ENCODE data around the gene HLA-E.
"Not testable (repeated sequence)": the region's sequence is repeated elsewhere in the genome, so short reads cannot be mapped to it uniquely, and the experiment has no call there.

Gene HLA-E

DNA sequence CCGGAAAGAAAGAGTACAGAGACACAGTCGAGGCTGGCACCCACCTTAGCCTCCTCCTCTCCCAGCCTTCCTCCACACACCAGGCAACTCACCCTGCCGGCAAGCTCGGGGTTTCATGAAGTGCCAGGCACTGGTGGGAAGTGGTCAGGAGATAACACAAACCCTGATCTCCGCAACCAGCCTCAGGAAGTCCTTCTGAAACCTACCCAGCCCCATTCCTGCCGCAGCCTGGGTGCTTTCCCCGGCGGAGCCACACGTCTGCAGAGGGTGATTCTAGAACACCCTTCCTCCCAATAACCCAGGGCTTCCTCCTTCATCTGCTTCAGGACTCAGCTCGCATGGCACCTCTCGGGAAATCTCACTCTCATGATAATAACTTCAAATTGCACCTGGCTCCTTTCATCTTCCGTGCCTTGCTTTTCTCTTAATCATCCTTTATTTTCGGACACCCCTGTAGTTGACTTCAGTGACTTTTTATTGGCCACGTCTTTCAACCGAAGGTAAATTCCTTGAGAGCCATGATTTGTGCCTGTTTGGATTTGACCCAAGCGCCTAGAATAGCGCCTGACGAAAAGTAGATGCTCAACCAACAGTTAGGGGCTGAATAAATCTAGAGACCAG lies 8.7 kb upstream of the HLA-E start:
- DNase-seq (ENCODE audit: low read depth in 2 of 2) = no peak

DNA sequence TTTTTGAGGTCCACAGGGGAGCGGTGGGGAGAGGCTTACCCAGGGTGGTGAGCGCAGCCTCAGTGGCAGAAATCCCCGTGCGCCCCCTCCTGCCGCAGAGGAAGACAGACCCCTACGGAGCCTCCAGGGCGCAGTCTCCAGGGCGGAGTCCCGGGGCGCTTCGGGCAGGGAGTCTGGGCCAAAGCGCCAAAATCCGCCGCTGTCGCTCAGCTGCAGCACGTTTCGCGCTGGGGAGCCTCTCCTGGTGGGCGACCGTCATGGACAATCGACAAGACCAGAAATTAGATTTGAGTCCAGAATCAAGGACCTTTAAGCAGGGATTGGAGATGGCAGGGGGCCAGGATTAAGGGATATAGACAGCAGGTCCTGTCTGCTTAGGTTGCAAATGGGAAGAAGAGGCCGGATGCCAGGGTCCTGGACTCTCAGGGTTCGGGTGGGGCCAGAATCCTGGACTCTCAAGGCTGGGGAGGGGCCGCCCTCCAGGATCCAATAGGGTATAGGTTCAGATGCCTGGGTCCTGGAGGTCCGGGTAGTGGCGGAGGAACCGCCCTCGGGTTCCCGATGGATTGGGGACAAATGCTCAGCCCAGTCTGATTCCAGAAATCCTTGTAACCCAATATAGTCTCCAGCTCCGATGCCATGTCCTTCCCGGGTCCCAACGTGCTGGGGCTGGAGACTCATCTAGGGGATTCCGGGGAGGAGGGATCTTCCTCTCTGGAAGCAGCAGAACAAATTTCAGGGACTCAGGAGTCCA lies 7.9 kb upstream of the HLA-E start:
- DNase-seq (ENCODE audit: low read depth in 2 of 2) = no peak

DNA sequence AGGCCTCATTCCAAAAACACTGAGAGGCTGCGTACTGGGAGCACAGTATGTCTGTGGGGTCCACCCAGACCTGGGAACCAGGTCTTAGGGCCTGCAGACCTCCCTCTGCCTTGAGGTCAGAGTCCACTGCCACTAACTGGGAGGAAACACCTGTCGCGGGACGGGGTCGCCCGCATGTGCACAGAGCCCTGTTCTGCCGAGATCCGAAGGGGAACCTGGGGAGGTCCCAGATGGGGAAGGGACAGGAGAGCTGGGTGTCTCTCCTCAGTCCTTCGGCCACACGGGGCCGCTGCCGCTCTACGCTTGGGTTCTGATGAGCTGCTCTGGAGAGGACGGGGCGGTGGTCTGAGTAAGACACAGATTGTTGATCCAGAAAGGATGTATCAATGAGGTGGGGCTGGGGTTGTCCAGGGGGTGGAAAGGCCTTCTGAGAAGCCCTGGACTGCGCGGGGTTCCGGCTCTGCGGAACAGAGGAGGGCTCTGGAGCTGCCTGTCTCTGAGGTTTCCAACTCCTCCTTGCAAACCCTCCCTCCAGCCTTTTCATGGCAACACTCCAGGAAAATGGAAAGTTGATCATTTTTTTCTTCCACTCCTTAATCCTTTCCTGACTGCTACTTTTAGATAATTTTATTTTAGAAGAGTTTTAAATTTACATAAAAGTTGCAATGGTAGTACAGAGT lies 7.2 kb upstream of the HLA-E start:
- DNase-seq (ENCODE audit: low read depth in 2 of 2) = peak; percentile 73 to 77

DNA sequence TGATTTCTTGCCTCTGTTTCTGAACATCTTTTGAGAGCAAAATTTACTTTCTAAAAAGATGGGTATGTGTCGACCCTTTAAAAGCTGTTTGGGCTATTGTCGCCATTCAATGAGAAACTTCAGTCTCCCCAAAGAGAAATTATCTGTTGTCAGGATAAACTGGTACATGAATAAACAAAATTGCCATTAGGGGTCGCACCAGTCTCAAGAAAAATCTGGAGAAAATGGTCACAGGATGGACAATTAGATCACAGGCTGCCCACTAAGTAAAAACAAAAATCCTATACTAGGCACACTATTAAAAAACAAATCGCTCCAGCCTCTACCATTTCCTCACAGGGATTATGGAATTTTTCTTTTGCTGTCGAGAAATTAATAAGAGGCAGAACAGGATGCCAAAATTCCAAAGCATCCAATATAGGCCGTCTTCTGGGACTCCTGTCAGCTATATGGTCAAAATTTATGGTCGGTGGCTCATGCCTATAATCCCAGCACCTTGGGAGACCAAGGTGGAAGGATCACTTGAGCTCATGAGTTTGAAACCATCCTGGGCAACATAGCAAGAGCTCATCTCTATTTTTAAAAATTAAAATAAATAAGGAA lies 5.5 kb upstream of the HLA-E start:
- no peak for DNase-seq (ENCODE audit: low read depth in 2 of 2)

DNA sequence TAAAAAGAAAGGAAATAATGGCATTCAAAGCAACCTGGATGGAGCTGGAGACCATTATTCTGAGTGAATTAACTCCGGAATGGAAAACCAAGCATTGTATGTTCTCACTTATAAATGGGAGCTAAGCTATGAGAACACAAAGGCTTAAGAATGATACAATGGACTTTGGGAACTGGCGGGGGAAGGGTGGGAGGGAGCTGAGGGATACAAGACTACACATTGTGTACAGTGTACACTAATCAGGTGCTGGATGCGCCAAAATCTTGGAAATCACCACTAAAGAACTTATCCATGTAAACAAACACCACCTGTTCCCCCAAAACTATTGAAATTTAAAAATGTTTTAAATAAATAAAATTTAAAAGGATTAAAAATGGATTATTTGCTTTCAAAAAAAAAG lies 4.1 kb upstream of the HLA-E start:
- DNase-seq (ENCODE audit: low read depth in 2 of 2) = no peak

DNA sequence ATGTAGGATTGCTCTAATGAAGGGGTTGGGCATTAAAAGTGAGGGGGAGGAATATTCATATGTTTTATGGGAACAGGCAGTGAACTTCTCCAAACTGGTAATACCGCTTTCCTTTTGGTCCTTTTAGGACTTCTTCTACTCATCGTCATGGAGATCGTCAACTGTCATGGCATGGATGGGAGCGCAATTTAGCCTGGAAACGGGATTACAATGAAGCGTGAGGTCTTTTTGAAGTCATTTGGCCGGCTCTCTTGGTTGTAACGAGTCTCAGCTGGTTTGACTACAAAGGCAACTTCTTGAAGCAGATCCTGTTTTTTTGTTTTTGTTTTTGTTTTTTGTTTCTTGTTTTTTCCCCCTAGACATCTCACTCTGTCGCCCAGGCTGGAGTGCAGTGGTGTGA lies 1.4 kb upstream of the HLA-E start:
- DNase-seq (ENCODE audit: low read depth in 2 of 2) = no peak

DNA sequence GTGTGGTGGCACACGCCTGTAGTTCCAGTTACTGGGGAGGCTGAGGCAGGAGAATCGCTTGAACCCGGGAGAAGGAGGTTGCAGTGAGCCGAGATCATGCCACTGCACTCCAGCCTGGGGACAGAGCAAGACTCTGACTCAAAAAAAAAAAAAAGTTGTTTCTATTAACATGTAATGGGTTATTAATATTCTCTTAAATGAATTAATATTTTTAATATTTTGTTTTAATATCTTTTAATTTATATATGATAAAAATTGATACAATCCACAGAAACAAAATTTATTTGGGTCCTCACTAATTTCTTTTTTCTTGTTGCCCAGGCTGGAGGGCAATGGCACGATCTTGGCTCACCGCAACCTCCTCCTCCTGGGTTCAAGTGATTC lies 620 bp upstream of the HLA-E start:
- not testable (repeated sequence) for DNase-seq (ENCODE audit: low read depth in 2 of 2)

DNA sequence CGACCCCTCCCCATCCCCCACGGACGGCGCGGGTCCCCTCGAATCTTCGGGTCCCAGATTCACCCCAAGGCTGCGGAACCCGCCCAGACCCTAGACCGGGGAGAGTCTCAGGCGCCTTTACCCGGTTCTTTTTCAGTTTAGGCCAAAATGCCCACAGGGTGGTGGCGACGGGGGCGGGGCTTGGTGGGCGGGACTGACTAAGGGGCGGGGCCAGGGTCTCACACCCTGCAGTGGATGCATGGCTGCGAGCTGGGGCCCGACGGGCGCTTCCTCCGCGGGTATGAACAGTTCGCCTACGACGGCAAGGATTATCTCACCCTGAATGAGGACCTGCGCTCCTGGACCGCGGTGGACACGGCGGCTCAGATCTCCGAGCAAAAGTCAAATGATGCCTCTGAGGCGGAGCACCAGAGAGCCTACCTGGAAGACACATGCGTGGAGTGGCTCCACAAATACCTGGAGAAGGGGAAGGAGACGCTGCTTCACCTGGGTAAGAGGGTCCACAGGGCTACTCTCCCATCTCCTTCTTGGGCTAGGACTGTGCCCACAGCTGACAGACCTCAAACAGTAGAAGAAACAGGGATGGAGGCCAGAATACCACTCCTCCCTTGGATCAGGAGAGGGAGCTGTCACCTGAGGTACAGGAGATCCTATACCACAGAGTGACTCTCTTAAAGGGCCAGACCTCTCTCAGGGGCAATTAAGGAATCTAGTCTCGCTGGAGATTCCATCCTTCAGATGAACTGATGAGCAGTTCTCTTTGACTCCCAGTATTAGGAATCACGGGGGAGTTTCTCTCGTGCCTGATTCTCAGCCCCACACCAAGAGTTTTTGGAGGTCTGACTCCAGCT lies 942 bp downstream of the HLA-E start:
- DNase-seq (ENCODE audit: low read depth in 2 of 2) = peak; percentile 73 to 82

DNA sequence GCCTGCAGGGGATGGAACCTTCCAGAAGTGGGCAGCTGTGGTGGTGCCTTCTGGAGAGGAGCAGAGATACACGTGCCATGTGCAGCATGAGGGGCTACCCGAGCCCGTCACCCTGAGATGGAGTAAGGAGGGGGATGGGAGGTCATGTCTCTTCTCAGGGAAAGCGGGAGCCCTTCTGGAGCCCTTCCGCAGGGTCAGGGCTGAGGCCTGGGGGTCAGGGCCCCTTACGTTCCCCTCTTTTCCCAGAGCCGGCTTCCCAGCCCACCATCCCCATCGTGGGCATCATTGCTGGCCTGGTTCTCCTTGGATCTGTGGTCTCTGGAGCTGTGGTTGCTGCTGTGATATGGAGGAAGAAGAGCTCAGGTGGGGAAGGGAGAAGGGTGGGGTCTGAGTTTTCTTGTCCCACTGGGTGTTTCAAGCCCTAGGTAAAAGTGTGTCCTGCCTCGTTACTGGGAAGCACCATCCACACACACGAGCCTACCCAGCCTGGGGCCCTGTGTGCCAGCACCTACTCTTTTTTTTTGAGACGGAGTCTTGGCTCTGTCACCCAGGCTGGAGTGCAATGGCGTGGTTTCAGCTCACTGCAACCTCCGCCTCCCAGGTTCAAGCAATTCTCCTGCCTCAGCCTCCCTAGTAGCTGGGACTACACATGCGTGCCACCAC lies 2.1 kb downstream of the HLA-E start:
- DNase-seq (ENCODE audit: low read depth in 2 of 2) = not testable (repeated sequence)

DNA sequence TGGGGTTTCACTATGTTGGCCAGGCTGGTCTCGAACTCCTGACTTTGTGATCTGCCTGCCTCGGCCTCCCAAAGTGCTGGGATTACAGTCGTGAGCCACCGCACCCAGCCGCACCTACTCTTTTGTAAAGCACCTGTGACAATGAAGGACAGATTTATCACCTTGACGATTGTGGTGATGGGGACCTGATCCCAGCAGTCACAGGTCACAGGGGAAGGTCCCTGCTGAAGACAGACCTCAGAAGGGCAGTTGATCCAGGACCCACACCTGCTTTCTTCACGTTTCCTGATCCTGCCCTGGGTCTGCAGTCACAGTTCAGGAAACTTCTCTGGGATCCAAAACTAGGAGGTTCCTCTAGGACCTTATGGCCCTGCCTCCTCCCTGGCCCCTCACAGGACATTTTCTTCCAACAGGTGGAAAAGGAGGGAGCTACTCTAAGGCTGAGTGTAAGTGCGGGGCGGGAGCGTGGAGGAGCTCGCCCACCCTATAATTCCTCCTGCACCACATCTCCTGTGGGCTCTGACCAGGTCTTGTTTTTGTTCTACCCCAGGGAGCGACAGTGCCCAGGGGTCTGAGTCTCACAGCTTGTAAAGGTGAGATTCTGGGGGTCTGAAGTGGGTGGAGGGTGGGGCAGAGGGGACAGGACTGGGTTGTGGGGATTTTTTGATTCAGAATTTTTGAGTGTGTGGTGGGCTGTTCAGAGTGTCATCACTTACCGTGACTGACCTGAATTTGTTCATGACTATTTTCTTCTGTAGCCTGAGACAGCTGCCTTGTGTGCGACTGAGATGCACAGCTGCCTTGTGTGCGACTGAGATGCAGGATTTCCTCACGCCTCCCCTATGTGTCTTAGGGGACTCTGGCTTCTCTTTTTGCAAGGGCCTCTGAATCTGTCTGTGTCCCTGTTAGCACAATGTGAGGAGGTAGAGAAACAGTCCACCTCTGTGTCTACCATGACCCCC lies 3.0 kb downstream of the HLA-E start:
- DNase-seq (ENCODE audit: low read depth in 2 of 2) = no peak

DNA sequence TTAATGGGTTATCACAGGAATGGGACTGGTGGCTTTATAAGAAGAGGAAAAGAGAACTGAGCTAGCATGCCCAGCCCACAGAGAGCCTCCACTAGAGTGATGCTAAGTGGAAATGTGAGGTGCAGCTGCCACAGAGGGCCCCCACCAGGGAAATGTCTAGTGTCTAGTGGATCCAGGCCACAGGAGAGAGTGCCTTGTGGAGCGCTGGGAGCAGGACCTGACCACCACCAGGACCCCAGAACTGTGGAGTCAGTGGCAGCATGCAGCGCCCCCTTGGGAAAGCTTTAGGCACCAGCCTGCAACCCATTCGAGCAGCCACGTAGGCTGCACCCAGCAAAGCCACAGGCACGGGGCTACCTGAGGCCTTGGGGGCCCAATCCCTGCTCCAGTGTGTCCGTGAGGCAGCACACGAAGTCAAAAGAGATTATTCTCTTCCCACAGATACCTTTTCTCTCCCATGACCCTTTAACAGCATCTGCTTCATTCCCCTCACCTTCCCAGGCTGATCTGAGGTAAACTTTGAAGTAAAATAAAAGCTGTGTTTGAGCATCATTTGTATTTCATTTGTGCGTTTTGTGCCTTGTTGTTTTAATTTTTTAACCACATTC lies 4.4 kb downstream of the HLA-E start:
- no peak for DNase-seq (ENCODE audit: low read depth in 2 of 2)

DNA sequence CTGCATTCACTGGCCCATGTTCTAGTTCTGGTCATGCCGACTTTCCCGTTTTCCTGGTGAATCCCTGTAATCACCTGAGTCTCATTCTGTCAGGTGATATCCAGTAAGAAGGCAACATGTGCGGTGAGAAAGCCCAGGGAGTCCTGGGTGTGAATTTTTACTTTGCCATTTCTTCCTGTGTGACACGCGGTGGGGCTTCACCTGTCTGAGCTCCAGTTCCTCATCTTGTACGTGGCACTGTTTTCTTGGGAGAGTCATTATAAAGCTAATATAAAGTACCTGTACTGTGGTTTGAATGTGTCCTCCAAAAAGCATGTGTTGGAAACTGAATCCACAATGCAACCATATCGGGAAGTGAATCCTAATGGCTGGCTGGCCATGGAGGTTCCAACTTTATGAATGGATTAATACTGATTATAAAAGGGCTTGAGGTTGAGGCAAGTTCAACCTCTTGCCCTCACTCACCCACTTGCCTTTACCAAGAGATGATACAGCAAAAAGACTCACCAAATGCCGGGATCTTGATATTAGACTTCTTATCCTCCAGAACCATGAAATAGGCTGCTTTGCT lies 5.1 kb downstream of the HLA-E start:
- no peak for DNase-seq (ENCODE audit: low read depth in 2 of 2)

DNA sequence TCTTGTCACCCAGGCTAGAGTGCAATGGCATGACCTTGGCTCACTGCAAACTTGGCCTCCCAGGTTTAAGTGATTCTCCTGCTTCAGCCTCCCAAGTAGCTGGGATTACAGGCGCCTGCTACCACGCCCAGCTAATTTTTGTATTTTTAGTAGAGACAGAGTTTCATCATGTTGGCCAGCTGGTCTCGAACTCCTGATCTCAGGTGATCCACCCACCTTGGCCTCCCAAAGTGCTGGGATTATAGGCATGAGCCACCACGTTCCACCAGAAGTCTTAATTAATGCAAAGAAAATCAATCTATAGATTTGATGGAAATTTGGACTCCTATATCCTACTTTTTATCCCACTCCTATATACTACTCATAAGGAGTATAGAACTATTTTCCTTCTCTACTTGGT lies 5.8 kb downstream of the HLA-E start:
- DNase-seq (ENCODE audit: low read depth in 2 of 2) = not testable (repeated sequence)

DNA sequence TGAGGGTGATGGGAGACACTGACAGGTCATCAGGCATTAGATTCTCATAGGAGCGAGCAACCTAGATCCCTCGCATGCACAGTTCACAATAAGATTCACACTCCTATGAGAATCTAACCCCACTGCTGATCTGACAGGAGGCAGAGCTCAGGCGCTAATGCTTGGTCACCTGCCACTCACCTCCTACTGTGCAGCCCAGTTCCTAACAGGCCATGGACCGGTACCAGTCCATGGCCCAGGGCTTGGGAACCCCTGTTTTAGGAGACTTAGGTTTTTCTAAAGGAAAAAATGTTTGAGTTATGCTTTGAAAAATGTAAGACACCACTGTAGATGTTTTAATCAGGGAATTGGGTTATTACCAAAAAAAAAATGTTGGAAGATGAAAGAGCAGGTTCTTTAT lies 6.7 kb downstream of the HLA-E start:
- no peak for DNase-seq (ENCODE audit: low read depth in 2 of 2)

DNA sequence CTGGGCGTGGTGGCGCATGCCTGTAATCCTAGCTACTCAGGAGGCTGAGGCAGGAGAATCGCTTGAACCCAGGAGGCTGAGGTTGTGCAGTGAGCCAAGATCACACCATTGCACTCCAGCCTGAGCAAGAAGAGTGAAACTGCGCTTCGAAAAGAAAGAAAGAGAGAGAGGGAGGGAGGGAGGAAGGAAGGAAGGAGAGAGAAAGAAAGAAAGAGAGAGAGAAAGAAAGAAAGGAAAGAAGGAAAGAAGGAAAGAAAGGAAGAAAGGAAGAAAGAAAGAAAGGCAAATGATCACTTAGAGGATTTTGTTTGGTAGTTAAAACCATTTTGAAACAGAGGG lies 7.9 kb downstream of the HLA-E start:
- not testable (repeated sequence) for DNase-seq (ENCODE audit: low read depth in 2 of 2)

DNA sequence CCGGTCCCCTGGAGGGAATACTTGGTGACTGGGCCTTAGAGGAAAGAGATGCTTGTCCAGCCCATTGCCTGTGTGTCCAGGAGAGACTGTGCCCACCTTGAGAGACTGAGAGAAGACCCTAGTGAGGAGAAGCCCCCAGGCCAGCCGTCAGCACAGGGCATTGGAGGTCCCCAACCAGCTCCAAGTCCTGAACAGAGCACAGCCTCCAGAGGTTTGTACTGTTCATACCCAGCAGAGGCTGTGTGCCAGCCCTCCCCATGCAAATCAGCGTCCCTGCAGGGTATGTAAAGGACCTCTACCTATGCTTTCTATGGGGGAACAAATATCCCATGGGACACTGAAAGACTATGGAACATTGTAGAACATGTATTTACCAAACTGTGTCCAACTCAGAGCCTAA lies 8.4 kb downstream of the HLA-E start:
- no peak for DNase-seq (ENCODE audit: low read depth in 2 of 2)

DNA sequence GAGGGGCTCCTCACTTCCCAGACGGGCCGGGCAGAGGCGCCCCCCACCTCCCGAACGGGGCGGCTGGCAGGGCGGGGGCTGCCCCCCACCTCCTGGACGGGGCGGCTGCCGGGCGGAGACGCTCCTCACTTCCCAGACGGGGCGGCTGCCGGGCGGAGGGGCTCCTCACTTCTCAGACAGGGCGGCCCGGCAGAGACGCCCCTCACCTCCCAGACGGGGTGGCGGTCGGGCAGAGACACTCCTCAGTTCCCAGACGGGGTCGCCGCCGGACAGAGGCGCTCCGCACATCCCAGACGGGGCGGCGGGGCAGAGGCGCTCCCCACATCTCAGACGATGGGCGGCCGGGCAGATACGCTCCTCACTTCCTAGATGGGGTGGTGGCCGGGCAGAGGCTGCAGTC lies 9.4 kb downstream of the HLA-E start:
- not testable (repeated sequence) for DNase-seq (ENCODE audit: low read depth in 2 of 2)

DNA sequence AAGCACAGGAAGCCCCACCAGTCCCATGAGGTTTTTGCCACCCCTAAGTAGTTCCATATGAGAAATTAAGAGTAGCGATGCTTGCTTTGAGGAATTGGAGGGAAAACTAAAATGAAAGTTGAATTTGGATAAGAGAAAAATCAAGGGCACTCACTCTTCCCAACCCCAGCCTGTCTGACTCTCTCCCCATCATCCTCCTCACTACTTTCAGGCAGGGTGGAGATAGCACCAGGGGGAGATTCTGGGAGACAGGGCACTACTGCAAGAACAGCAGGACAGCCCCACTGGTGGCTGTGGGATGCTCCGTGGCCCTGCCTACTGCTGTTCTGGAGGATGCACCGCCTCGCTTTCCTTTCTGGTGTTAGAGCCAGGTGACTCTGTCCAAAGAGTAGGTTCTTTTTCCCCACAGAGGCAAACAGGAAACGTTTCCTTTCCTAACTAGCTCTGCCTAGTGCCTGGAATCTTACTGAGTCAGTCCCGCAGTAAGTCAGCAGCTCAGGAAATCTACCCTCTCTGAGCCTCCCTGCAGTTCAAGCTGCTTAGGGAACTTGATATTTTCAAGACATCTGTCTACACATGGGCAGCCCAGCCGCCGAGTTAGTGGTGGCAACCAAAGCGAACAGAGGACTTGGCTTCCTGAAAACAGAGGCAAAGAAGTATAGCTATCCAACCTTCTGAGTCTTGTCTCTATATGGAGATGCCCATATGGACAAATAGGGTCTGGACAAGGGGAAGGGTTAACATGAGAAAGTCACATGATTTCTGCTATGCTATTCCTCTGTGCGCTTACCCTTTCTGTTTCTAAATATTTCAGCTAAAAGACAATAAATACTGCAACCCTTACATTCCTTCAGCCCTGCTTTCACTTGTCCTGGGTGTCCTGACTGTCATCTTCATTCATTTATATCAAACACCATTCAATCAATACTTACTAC lies 11.4 kb downstream of the HLA-E start:
- no peak for DNase-seq (ENCODE audit: low read depth in 2 of 2)
